AG04449 (cell line): Measurements from ENCODE around the gene SH2B2.
"Not testable (repeated sequence)": the region's sequence is repeated elsewhere in the genome, so short reads cannot be mapped to it uniquely, and the experiment has no call there.

Experiments used
- CTCF ChIA-PET: fragments of 350-600 bp; formaldehyde crosslinking; extraction: SDS; loops from one replicate; lab custom pipeline; 2021; ENCODE audit warnings: antibody characterized with exemption; lab: Yijun Ruan, JAX
- POLR2A ChIA-PET: fragments of 400-600, 350-600 bp; formaldehyde crosslinking; extraction: SDS; loops from one replicate; lab custom pipeline; 2020; ENCODE audit warnings: antibody characterized with exemption, inconsistent platforms; lab: Yijun Ruan, JAX
- DNase-seq: peaks from one replicate; pipeline ENCODE4 v3.0.0-alpha.2; 2010; ENCODE audit warnings: low read depth, low spot score
- H3K4me3 ChIP-seq: 2 replicates; pipeline ENCODE4 v1.5.1; 2011; ENCODE audit warnings: low read depth, mild to moderate bottlenecking, control low read depth, low read length
- TF ChIP-seq, protein P1 (sequence below): IDR thresholded peaks from one replicate; pipeline ENCODE4 v1.5.1; 2011; ENCODE audit warnings: mild to moderate bottlenecking, moderate library complexity, low read length, control low read depth, inconsistent platforms; ENCODE audit not compliant: insufficient read depth; ENCODE audit errors: missing control alignments

Gene SH2B2

GRCh38 chr7:102337420-102337819 is 50.8 kb downstream of the SH2B2 start:
- CTCF ChIA-PET, H3K4me3 ChIP-seq, DNase-seq, POLR2A ChIA-PET: not testable (repeated sequence)

DNA sequence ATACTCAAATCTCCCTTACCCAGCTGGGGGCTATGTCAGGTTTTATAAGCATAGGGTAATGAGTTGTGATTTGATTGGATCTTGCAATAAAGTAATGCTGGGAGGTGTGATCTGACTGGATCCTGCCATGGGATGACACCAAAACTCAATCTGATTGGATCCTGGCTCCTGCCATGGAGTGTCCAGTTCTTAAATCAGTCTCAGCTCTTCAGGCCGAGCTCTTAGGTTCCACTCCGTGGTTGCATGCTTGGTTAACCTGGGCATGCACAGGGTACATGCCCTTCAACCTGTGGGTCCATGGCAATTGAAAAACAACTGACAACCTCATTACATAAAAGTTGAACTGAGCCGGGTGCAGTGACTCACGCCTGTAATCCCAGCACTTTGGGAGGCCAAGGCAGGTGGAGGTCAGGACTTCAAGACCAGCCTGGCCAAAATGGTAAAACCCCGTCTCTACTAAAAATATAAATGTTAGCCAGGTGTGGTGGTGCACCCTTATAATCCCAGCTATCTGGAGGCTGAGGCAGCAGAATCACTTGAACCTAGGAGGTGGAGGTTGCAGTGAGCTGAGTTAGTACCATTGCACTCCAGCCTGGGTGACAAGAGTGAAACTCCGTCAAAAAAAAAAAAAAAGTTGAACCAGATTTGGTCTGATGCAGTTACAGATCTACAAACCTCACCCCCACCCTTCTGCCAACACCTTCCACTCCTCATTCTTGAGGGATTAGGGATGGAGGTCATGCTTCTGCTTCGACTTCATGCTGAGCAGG is 54.1 kb downstream of the SH2B2 start:
- DNase-seq, POLR2A ChIA-PET, CTCF ChIA-PET, H3K4me3 ChIP-seq: not testable (repeated sequence)

- CTCF ChIA-PET, DNase-seq, H3K4me3 ChIP-seq, POLR2A ChIA-PET: not testable (repeated sequence)
Measured at GRCh38 chr7:102346983-102347382, 60.3 kb downstream of the SH2B2 start.

DNA sequence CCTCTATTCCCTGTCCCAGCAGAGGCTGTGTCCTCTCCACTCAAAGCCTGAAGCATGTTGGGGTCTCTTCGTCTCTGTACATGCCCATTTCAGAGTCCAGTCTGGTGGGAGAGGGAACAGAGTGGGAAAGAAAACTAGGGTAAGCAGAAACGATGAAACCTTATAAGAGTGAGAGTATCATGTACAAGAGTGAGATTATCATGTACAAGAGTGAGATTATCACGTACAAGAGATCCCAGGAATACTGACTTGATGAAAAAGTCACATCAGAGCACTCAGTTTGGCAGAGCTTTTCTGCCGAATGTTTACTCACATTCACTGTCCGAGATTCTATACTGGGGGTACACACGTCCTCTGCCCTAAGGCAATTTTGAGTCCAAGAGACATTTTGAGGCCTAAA is 69.7 kb downstream of the SH2B2 start, which contains the start of gene SPDYE6:
Gene SPDYE6 (minus strand): TSS at position 101 of the 400 bp plus-strand sequence. CDS start 421 bp downstream, outside the sequence.
- DNase-seq, POLR2A ChIA-PET, CTCF ChIA-PET, H3K4me3 ChIP-seq: not testable (repeated sequence)

GRCh38 chr7:102363549-102364393 is 77.1 kb downstream of the SH2B2 start:
- POLR2A ChIA-PET, CTCF ChIA-PET: not testable (repeated sequence)
- H3K4me3 ChIP-seq = peak overlapping the region; percentile 66
- TF ChIP-seq, protein P1, sequence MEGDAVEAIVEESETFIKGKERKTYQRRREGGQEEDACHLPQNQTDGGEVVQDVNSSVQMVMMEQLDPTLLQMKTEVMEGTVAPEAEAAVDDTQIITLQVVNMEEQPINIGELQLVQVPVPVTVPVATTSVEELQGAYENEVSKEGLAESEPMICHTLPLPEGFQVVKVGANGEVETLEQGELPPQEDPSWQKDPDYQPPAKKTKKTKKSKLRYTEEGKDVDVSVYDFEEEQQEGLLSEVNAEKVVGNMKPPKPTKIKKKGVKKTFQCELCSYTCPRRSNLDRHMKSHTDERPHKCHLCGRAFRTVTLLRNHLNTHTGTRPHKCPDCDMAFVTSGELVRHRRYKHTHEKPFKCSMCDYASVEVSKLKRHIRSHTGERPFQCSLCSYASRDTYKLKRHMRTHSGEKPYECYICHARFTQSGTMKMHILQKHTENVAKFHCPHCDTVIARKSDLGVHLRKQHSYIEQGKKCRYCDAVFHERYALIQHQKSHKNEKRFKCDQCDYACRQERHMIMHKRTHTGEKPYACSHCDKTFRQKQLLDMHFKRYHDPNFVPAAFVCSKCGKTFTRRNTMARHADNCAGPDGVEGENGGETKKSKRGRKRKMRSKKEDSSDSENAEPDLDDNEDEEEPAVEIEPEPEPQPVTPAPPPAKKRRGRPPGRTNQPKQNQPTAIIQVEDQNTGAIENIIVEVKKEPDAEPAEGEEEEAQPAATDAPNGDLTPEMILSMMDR = peak; percentile 31
- peak; percentile 94 for DNase-seq

DNA sequence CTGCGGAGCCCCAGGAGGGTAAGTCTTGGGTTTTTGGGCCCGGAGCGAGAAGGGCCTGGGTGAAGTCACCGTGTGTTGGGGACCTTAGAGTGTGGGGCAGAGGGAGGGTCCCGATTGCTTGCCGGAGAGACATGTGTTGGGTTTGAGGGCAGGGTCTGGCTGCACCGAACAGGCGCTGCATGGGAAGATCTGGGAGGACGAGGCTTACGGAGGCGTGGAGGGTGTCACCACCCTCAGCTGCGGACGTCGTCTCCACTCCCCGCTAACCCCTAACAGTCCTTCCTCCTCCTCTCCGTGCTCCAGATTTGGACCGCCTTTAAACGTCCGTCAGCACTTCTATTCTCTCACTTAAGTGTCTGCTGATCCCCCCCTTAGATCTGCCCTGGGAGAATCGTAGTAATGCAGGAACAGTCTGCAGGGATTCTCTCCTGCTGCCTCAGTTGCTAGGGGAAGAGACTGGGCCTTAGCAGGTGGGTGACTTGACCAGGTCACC is 77.8 kb downstream of the SH2B2 start:
- peak overlapping the region; percentile 66 for H3K4me3 ChIP-seq
- POLR2A ChIA-PET, DNase-seq, CTCF ChIA-PET: not testable (repeated sequence)

- DNase-seq, POLR2A ChIA-PET, CTCF ChIA-PET, H3K4me3 ChIP-seq: not testable (repeated sequence)
Measured at GRCh38 chr7:102365390-102365789, 78.7 kb downstream of the SH2B2 start.

DNA sequence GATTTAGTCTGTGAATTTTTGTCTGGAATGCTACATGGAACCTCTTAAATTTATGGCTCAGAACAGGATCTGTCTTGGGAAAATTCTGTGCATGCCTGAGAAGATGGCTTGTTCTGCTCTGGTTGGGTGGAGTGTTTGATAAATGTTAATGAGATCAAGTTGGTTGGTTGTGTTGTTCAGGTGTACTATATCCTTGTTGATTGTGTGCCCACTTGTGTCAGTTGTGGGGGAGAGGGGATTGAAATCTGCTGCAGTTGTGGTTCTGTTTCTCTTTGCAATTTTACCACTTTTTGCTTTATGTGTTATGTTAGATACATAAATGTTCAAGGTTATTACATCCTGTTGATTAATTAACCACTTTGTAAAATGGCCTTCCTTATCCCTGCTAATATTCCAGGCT is 83.4 kb downstream of the SH2B2 start:
- CTCF ChIA-PET, DNase-seq, H3K4me3 ChIP-seq, POLR2A ChIA-PET: not testable (repeated sequence)
